ENCODE data around the gene LYRM4. TPM values are rescaled to one million over a fixed set of nuclear protein-coding genes. Genes with fewer than 3 reads are reported as not detected.

Gene LYRM4
- total RNA-seq, 2 experiments from 2014 or later, result 24.8 to 28.1 TPM

DNA sequence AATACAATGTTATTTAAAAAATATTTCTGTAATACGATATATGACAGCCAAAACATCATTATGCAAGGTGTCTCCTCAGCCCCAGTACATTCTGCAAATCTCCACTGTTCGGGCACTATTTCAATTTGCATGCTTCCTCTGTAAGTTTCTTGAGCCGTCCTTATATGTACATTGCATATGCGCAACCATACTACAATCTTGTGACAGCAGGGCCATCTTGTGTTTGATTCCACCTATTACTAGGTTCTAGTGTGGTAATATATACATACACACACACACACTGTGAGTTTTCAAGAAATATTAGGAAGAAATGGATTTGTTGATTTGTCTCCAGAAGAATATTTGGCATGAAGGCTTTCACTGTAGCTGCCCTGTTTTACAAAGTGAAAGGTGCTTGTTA is 9.8 kb downstream of the LYRM4 start:
- no peaks in the 10 kb centered on the region for H3K4me1 ChIP-seq (ENCODE audit: insufficient read depth, low read length)
- Mint-ChIP-seq H3K9me3 (no peaks in the 10 kb centered on the region), H3K36me3 (ENCODE audit: low read depth) (peaks cover 33% of the 10 kb centered on the region), H3K27me3 (no peaks in the 10 kb centered on the region), H3K4me1 (ENCODE audit: low read depth) (no peaks in the 10 kb centered on the region), H3K4me3 (no peak overlapping the region), H3K27ac (no peak overlapping the region)
- ATAC-seq (ENCODE audit: poor library complexity) (no peak), DNase-seq (no peak)
- CTCF ChIA-PET, result no interaction called here
- POLR2A ChIA-PET, result no interaction called here
- no peak overlapping the region for H3K4me3 ChIP-seq (ENCODE audit: low read length)
- peaks cover 5% of the 10 kb centered on the region for H3K36me3 ChIP-seq (ENCODE audit: insufficient read depth, low read length)
- TF ChIP-seq CTCF (IDR thresholded peaks at IDR 0.05), result no peak
- no peaks in the 10 kb centered on the region for H3K9me3 ChIP-seq (ENCODE audit: control insufficient read depth in 1 of 2, insufficient read depth in 1 of 2, low read length in 2 of 2)
- intact Hi-C loops (cut with DNase I, micrococcal nuclease), result loop anchor here in 1 of 2 experiments (5.0 to 10.0 kb wide), 2 partner anchors 109 to 1226 kb away; a partner anchor contains a TSS
- H3K27ac ChIP-seq (ENCODE audit: low read depth in 1 of 2, low read length in 2 of 2), result no peak overlapping the region
- no peaks in the 10 kb centered on the region for H3K27me3 ChIP-seq (ENCODE audit: control insufficient read depth in 1 of 2, insufficient read depth in 2 of 2, low read length in 2 of 2)

DNA sequence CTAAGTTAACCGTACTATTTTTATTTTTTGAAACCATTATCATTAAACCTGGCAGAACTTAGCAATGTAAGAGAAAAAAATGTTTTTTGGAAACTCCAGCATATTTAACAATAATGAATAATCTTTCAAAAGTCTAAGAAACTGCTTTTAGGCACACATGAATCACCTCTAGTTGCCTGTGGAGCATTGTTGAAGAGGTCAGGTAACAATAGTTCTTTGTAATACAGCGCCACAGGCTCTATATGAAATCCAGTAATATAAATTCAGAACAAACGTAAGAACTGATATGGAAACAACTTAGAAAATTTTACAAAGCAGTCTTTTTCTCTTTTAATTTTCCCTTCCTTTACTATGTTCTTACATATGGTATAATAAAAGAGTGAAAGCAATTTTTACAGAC is 10.3 kb downstream of the LYRM4 start:
- H3K4me1 ChIP-seq (ENCODE audit: insufficient read depth, low read length), result no peaks in the 10 kb centered on the region
- no peak overlapping the region for H3K27ac ChIP-seq (ENCODE audit: low read depth in 1 of 2, low read length in 2 of 2)
- TF ChIP-seq CTCF (IDR thresholded peaks at IDR 0.05), result no peak
- no peaks in the 10 kb centered on the region for H3K9me3 ChIP-seq (ENCODE audit: control insufficient read depth in 1 of 2, insufficient read depth in 1 of 2, low read length in 2 of 2)
- Mint-ChIP-seq H3K9me3 (no peaks in the 10 kb centered on the region), H3K36me3 (ENCODE audit: low read depth) (peaks cover 30% of the 10 kb centered on the region), H3K27ac (no peak overlapping the region), H3K4me3 (no peak overlapping the region), H3K4me1 (ENCODE audit: low read depth) (no peaks in the 10 kb centered on the region), H3K27me3 (no peaks in the 10 kb centered on the region)
- intact Hi-C loops (cut with DNase I, micrococcal nuclease), result loop anchor here in 1 of 2 experiments (5.0 to 10.0 kb wide), 2 partner anchors 108 to 1226 kb away; a partner anchor contains a TSS
- no peak for ATAC-seq (ENCODE audit: poor library complexity)
- DNase-seq, result no peak
- peaks cover 5% of the 10 kb centered on the region for H3K36me3 ChIP-seq (ENCODE audit: insufficient read depth, low read length)
- H3K4me3 ChIP-seq (ENCODE audit: low read length), result no peak overlapping the region
- H3K27me3 ChIP-seq (ENCODE audit: control insufficient read depth in 1 of 2, insufficient read depth in 2 of 2, low read length in 2 of 2), result no peaks in the 10 kb centered on the region
- ChIA-PET POLR2A (no interaction called here), CTCF (no interaction called here)

DNA sequence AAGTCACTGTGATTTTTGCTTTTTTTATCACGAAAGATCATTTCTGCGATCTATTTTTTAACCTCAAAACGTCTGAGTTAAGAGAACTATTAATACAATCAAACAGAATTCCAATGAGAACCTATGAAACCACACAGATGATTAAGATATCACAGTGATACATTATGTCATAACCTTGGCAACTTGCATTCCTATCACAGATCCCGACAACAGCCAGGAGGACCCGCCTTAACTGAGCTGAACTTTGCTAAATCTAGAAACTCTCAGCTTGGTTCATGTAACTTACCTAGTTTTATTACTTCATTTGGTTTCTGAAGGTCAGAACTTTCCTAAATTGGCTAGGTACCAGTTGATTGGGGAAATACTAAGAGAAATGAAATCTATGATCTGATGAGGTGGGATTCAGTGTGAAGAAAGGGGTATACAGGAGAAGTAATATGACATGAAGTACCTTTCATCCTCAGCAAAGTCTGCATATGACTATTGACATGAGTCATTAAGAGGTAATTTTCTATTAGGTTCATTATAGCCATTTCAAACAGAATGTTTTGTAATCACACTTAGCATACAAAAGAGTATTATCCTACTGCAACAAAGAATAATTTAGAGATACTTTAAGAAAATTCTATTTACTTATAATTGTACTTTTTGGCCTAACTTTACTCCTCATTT is 11.2 kb downstream of the LYRM4 start:
- H3K4me3 ChIP-seq (ENCODE audit: low read length), result no peak overlapping the region
- Mint-ChIP-seq H3K36me3 (ENCODE audit: low read depth) (peaks cover 23% of the 10 kb centered on the region), H3K27me3 (no peaks in the 10 kb centered on the region), H3K4me3 (no peak overlapping the region), H3K4me1 (ENCODE audit: low read depth) (no peaks in the 10 kb centered on the region), H3K9me3 (no peaks in the 10 kb centered on the region), H3K27ac (no peak overlapping the region)
- DNase-seq (no peak), ATAC-seq (ENCODE audit: poor library complexity) (no peak)
- H3K27me3 ChIP-seq (ENCODE audit: control insufficient read depth in 1 of 2, insufficient read depth in 2 of 2, low read length in 2 of 2), result no peaks in the 10 kb centered on the region
- ChIA-PET POLR2A (no interaction called here), CTCF (no interaction called here)
- H3K9me3 ChIP-seq (ENCODE audit: control insufficient read depth in 1 of 2, insufficient read depth in 1 of 2, low read length in 2 of 2), result no peaks in the 10 kb centered on the region
- peaks cover 5% of the 10 kb centered on the region for H3K36me3 ChIP-seq (ENCODE audit: insufficient read depth, low read length)
- no peaks in the 10 kb centered on the region for H3K4me1 ChIP-seq (ENCODE audit: insufficient read depth, low read length)
- H3K27ac ChIP-seq (ENCODE audit: low read depth in 1 of 2, low read length in 2 of 2), result no peak overlapping the region
- intact Hi-C loops (cut with DNase I, micrococcal nuclease), result loop anchor here in 1 of 2 experiments (5.0 to 10.0 kb wide), 2 partner anchors 107 to 1225 kb away; a partner anchor contains a TSS
- no peak for TF ChIP-seq CTCF (IDR thresholded peaks at IDR 0.05)

Data from CD4-positive, alpha-beta T cell (primary cell).